Urothelium cell line (cell line): ENCODE results near the gene SLCO2A1.

Experiments used
- DNase-seq: peaks from one replicate; pipeline ENCODE4 v3.0.0; 2011; ENCODE audit warnings: low spot score, mixed read lengths
- FAIRE-seq: peaks from 2 replicates; lab custom pipeline; 2011; peaks lifted over from hg19 to GRCh38; lab: Jason Lieb, UNC

SLCO2A1 gene

DNA sequence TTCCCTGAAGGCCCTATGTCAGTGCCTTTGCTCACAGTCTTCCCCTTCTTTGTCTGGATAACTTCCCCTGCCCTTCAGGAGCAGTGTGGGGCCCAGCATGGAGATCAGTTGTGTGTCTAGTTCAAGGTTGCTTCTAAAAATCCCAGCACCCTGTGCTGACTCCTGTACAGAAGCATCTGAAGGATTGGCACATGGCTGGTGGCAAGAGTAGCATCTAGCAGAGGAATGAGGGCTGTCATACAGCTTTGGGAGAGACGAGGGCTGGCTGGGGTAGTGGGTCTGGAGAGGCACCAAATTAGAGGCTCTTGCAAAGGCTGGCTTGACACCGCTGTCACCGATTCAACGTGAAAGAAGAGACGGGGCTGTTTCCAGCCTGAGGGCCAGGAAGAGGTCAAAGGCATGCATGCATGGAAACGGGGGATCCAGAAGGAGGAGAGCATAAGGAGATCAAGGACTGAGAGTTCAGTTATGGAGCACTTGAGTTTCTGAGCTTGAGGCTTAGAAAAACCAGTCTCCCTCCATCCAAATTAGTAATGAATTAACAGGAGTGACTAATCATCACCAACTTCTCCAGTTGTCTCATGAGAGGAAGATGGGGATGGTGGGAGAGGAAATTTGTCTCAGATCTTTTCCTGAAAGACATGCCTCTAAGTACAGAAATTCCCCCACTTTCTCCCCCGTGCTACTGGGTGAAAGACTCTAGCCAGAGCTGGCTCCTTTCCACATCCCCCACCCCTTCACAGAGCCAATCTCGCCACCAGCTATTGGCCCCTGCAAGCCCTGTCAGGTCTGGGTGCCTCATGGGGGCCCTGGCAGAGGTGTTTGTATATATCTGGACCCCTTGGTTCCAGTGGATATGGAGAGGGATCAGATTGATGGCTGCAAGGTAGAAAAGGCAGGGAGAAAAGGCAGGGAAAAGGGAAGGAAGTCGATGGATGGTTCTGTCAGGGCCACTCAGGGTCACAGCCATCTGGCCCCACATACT, 45.9 kb downstream of the SLCO2A1 start:
- FAIRE-seq = no peak
- DNase-seq = no peak

GRCh38 chr3:133983126-133983525, 46.6 kb downstream of the SLCO2A1 start:
- DNase-seq (no peak), FAIRE-seq (no peak)

DNA sequence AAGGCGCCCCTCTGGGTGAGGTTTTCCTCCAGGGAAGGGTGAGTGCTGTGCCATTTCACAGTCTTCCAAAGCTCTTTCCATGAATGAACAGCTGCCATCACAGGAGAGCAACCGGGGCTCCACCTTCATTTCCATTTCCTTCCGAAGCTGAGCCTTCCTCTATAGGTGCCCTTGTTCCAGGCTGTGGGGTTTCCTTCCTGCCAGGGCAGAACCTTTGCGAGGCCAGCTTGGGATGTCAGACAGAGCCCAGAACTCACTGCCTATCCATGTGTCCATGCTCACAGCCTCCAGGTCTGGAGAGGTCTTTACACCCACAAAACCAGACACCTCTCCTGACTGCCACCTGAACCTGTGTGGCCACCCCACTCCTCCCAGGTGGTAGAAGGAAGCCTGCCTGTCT, 49.2 kb downstream of the SLCO2A1 start:
- no peak for DNase-seq
- FAIRE-seq = no peak

DNA sequence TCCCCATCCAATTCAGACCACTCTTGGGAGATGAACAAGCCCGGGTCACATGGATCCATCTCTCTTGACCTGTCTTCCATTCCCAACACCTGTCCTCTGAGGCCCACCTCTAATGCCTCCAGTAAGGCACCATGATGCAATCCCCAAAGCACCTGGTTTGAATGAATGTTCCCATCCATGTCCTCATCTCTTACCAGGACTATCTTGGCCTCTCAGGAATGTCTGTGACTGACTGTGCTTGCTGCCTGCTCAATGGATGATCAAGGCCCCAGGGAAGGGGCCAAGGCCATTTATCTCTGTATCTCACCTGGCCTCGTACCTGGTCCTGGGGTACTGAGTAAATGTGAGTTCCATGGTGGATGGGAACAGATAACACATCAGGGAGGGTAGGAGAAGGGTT, 49.7 kb downstream of the SLCO2A1 start:
- FAIRE-seq (no peak), DNase-seq (no peak)

DNA sequence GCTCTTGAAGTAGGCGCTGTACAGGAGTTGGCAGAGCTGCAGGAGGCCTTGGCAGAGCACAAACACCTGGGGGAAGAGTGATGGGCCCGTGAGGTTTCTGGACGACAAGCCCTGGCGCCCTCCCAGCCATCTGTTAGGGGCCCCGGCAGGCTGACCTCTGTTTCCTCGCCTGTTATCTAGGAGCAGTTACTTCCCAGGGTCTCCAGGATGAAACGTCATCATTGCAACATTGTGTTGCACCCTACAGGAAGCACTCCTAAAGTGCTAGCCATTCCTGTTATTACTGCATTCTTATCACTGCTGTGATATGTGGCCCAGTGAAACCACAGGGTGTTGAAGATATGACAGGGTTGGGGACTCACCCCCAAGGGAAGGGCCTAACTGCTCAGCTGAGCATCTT, 50.2 kb downstream of the SLCO2A1 start:
- no peak for DNase-seq
- no peak for FAIRE-seq

DNA sequence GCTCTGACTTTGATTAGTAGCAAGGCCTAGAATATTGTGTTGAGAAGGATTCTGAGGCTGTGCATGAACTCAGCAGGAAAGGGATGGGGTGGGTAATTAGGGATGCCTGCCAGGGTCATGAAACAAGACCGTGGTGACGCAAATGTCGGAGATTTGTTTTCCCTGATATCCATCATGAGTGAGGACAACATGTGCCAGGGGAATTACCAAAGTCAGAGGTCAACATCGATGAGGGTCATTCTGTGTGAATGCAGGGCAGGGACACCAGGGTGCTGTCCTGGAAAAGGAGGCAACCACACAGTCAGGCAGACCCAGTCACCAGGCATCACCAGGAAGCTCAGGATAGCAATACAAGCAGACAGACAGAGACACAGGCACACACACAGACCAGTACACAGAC, 52.2 kb downstream of the SLCO2A1 start:
- no peak for DNase-seq
- no peak for FAIRE-seq

- FAIRE-seq (no peak), DNase-seq (no peak)
Observed at GRCh38 chr3:133973249-133973980, 56.3 kb downstream of the SLCO2A1 start.

DNA sequence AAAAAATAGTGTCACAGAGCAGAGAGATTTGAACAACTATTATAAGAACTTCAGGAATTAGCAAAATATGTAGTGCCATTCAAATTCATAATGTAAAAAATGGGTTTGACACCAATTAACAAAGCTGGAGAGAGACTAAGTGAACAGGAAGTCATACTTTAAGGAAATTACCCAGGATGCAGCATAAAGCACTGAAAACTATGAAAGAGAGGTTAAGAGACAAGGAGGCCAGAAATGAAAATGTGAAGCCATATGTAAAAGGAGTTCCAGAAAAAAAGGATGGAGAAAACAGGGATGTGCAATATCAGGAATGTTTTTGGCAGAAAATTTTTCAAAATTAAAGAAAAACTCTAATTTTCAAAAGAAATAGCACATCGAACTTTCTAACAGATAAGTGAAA, 57.6 kb downstream of the SLCO2A1 start:
- FAIRE-seq (no peak), DNase-seq (no peak)

DNA sequence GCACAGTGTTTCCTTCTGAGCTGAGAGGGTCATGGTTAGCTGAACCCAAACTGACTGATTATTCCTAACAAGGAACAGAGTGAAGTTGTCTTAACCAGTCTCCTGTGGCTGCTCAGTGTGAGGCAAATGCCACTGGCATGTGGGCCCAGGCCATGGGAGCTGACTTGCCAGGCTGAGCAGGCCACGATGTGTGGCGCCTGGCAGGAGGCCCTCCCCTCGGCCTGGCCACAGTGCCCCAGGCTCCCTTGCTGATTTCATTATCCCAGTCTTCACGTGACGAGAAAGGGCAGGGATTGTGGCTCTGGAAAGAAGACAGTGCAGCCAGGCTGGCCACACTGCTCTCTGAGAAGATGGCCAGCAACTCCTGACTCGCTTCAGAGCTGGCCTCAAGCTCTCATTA, 58.8 kb downstream of the SLCO2A1 start:
- no peak for FAIRE-seq
- no peak for DNase-seq

GRCh38 chr3:133970339-133970738, 59.4 kb downstream of the SLCO2A1 start:
- no peak for DNase-seq
- no peak for FAIRE-seq

GRCh38 chr3:133967992-133968892, 61.5 kb downstream of the SLCO2A1 start:
- no peak for DNase-seq
- peak; percentile 40 for FAIRE-seq

DNA sequence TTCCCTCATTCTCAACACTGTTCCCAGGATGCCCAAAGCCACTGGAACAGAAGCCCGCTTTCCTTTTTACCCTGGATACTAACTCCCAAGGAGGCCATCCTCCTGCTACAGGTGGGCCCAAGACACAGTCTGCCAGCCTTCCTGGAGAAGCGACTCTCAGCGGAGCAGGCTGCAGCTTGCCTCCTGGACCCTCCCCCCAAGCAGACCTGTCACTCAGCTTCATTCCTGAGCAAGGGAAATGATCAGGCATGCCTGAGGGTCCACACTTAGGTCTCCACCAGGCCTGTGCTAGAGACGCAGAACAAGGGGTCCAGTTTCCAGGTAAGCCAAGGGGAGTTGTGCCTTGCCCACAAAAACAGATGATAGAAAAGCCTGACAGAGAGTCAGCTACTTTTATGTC, 62.8 kb downstream of the SLCO2A1 start:
- FAIRE-seq = no peak
- no peak for DNase-seq

- FAIRE-seq (no peak), DNase-seq (no peak)
Observed at GRCh38 chr3:133965906-133966305, 63.8 kb downstream of the SLCO2A1 start.

- DNase-seq = no peak
- FAIRE-seq = no peak
Observed at GRCh38 chr3:133965013-133965570, 64.6 kb downstream of the SLCO2A1 start.

DNA sequence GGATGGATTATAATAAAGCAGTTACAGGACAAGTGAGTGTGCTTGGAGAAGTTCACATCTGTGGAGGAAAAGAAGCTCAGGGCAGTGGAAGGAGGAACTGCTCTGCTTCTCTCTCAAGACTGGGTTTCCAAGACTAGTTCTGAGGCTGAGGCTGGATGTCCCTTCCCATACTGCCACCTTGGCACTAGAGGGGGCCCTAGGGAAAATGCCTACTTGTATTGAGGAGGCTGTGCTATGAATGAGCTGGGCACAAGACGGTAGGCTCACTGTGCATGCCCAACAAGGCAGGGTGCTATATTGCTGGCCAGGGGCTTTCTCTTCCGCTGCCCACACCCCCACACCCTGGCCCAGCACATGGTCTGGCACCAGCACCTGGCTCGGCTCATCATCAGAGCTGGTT, 65.2 kb downstream of the SLCO2A1 start:
- no peak for FAIRE-seq
- DNase-seq = no peak

DNA sequence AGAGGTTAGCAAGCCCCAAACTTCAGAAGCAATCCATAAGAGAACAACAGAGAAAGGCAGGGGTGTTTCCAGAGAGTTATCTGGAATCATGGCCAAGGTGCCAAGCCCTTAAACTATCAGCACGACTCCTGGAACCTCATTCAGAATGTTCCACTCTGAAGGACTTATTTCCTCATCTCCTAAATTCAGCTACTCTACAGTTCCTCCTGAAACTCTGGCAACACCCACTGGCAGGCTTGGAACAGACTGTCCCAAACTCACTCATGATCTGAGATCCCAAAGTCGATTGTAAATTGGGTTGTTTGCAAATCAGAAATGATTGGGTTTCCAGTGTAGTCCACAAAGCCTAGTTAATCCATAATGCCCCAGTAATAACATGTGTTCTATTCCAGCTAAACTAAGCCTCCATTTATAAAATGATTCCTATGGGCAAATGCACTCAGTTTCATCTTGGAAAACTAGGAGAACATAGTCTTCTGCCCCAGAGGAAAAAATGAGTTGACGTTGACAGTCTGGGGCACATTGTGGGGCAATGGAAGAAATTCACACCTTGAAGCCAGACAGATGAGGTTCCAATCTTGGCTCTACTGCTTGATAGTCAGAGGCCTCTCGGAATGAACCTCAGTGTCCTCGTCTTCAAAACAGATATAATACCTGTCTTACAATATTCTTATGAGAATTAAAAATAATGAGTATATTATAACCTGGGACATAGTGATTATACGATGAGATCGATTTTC, 65.9 kb downstream of the SLCO2A1 start:
- DNase-seq = no peak
- no peak for FAIRE-seq

- no peak for FAIRE-seq
- no peak for DNase-seq
Observed at GRCh38 chr3:133962849-133963248, 66.9 kb downstream of the SLCO2A1 start.

DNA sequence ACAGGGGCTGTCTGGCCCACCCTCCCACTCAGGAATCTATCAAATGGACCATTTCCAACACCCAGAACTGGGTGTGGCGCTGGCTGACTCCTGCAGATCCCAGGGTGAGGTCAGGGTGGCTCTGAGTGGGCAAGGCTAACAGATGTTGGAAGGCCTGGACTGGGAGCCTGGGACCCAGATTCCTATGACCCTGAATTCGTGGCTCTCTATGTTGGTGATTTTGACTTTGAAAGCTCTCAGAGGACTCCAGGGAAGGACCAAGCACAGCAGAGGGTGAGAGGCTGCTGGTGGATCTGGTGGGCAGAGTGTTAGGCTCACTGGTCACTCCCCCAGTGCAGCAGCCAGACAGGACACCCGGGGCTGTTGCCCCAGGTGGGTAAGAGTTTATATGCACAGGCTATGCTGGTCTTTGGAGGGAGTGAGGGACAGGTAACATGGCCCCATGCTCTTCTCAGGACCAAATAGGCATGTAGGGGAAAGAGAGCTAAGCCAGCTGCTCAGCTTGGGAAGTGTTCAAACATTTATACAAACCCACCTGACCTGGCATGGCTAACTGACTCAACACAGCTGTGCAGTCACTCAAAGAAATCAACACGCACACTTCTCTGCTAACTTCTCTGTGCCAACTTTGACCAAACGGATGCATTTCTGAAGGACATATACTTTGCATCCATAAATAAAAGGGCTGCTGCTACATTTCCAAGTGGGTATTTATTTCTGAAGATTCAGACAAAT, 71.5 kb downstream of the SLCO2A1 start:
- FAIRE-seq (no peak), DNase-seq (no peak)

DNA sequence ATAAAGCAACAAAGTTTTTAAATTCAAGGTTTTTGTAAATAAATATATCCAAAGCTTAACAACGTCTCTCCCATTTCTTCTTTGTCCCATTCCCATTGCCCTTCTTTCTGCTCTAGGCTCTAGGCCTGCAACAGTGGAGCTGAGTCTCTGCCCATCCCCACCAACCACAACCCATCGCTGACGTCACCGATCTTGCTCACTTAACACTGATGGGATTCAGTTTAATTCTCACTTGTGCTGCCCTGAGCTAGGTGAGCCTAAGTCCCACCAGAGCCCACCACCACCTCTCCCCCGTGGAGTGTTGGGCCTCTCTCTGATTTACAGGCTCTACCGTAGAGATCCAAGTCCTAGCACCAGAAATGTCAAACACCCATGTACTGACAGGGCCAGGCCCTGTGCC, 72.7 kb downstream of the SLCO2A1 start:
- DNase-seq = no peak
- no peak for FAIRE-seq
